Measurements from ENCODE around the gene JARID2. TPM values are rescaled to one million over a fixed set of nuclear protein-coding genes. Genes with fewer than 3 reads are reported as not detected.

JARID2 gene
- total and polyA plus RNA-seq, 8 donors, result 2.4 to 42.6 (median 11.5) TPM

GRCh38 chr6:15508931-15509330 lies 263.1 kb downstream of the JARID2 start:
- 87 to 92% (median 88%) methylated on average over 13 to 15 of the region's 15 CpGs for WGBS, 5 donors
- peaks cover 16 to 31% (median 21%) of the 10 kb centered on the region in 4 donors for H3K4me1 ChIP-seq
- intact Hi-C loops (cut with DNase I; ENCODE audit: low total_unique reads), result loop anchor here (10.0 kb wide), 1 partner anchor 116 kb away; no protein-coding TSS in a partner anchor
- H3K27me3 ChIP-seq, result no peaks in the 10 kb centered on the region
- no peak overlapping the region for H3K4me3 ChIP-seq
- TF ChIP-seq POLR2AphosphoS5 (IDR thresholded peaks at IDR 0.05) (no peak), EP300 (IDR thresholded peaks at IDR 0.05) (no peak), CTCF (IDR thresholded peaks at IDR 0.05) (no peak), POLR2A (IDR thresholded peaks at IDR 0.05) (no peak)
- peaks cover 38 to 92% (median 78%) of the 10 kb centered on the region in 4 donors for H3K36me3 ChIP-seq
- DNase-seq, result no peak
- H3K9me3 ChIP-seq, result no peaks in the 10 kb centered on the region
- H3K27ac ChIP-seq, result no peak overlapping the region

GRCh38 chr6:15509335-15509933 lies 263.6 kb downstream of the JARID2 start:
- DNase-seq, result no peak
- no peak overlapping the region for H3K27ac ChIP-seq
- peaks cover 43 to 95% (median 81%) of the 10 kb centered on the region in 4 donors for H3K36me3 ChIP-seq
- no peak overlapping the region for H3K4me3 ChIP-seq
- 78 to 87% (median 79%) methylated on average over 6 to 13 of the region's 13 CpGs for WGBS, 5 donors
- no peaks in the 10 kb centered on the region for H3K27me3 ChIP-seq
- TF ChIP-seq CTCF (IDR thresholded peaks at IDR 0.05) (no peak), EP300 (IDR thresholded peaks at IDR 0.05) (no peak), POLR2A (IDR thresholded peaks at IDR 0.05) (no peak), POLR2AphosphoS5 (IDR thresholded peaks at IDR 0.05) (no peak)
- peaks cover 13 to 26% (median 17%) of the 10 kb centered on the region in 4 donors for H3K4me1 ChIP-seq
- H3K9me3 ChIP-seq, result no peaks in the 10 kb centered on the region
- intact Hi-C loops (cut with DNase I; ENCODE audit: low total_unique reads), result loop anchor here (10.0 kb wide), 1 partner anchor 115 kb away; no protein-coding TSS in a partner anchor

- intact Hi-C loops (cut with DNase I; ENCODE audit: low total_unique reads), result no loop called here
- Histone ChIP-seq H3K27ac (no peak overlapping the region), H3K27me3 (no peaks in the 10 kb centered on the region), H3K4me3 (no peak overlapping the region), H3K36me3 (peaks cover 43 to 98% (median 88%) of the 10 kb centered on the region in 4 donors), H3K4me1 (peaks cover 10 to 19% (median 12%) of the 10 kb centered on the region in 4 donors), H3K9me3 (no peaks in the 10 kb centered on the region)
- DNase-seq, result no peak
- no peak for TF ChIP-seq POLR2AphosphoS5 (IDR thresholded peaks at IDR 0.05)
- no peak for TF ChIP-seq CTCF (IDR thresholded peaks at IDR 0.05)
- TF ChIP-seq POLR2A (IDR thresholded peaks at IDR 0.05), result no peak
- TF ChIP-seq EP300 (IDR thresholded peaks at IDR 0.05), result no peak
- WGBS, 5 donors, result 87 to 98% (median 97%) methylated on average over 5 to 6 of the region's 6 CpGs
These were observed 264.3 kb downstream of the JARID2 start for GRCh38 chr6:15510121-15510520.

GRCh38 chr6:15510536-15511247 lies 264.8 kb downstream of the JARID2 start:
- 79 to 85% (median 84%) methylated on average over 12 to 16 of the region's 16 CpGs for WGBS, 5 donors
- Histone ChIP-seq H3K27me3 (no peaks in the 10 kb centered on the region), H3K36me3 (peaks cover 43 to 96% (median 89%) of the 10 kb centered on the region in 4 donors), H3K27ac (no peak overlapping the region), H3K9me3 (no peaks in the 10 kb centered on the region), H3K4me1 (peaks cover 4 to 13% (median 6%) of the 10 kb centered on the region in 4 donors), H3K4me3 (no peak overlapping the region)
- intact Hi-C loops (cut with DNase I; ENCODE audit: low total_unique reads), result no loop called here
- TF ChIP-seq POLR2AphosphoS5 (IDR thresholded peaks at IDR 0.05) (no peak), POLR2A (IDR thresholded peaks at IDR 0.05) (no peak)
- no peak for DNase-seq
